Fibroblast of lung (primary cell): ENCODE results near the gene LAMA5.

Experiments
- EZH2 ChIP-seq: IDR thresholded peaks from 2 replicates; pipeline ENCODE4 v1.5.1; 2012; ENCODE audit warnings: low read length, control low read depth, mild to moderate bottlenecking; ENCODE audit errors: missing control alignments
- TF ChIP-seq, protein P1 (sequence below), 2 donors: IDR thresholded peaks in 1 of 2; conservative IDR thresholded peaks in 1 of 2; 1 replicate in 1 of 2; 2 replicates in 1 of 2; pipeline ENCODE4 v1.5.1; 2011 to 2012; ENCODE audit warnings: low read length in 2 of 2, control low read depth in 1 of 2, inconsistent platforms in 1 of 2, low read depth in 1 of 2, mild to moderate bottlenecking in 1 of 2

DNA sequence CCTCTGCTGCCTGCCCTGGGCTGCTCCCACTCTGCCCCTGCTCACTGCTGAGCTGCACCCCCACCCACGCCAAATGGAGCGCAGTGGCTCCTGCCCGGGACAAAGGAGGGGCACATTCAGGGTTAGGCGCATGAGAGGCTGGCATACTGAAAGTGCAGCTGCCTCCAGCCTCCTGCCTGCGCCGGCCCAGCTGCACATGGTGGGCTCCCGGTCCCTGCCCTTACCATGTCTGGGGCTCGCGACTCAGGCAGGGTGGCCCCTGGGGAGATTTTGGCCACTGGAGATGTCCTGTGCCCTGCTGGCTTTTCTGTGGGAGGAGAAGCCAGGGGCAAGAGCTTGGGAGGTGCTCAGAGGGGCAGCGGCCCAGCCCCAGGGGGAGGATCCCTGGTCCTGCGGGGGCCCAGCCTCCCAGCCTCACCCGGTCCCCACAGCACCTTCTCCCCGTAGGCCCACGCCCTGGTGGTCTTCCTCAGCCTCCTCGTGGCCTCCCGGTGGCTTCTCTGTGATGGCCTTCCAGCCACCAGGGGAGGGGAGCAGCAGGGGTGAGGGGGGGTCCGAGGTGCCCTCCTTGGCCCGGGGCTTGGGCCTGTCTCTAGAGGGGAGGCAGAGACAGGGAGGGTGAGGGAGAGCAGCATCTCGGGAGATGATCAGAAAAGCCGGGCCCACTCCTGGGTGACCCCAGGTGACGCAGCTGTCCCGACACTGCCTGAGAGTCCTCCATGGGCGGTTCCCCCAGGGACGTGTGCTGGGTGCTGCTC is 48.4 kb upstream of the LAMA5 start:
- TF ChIP-seq, protein P1, sequence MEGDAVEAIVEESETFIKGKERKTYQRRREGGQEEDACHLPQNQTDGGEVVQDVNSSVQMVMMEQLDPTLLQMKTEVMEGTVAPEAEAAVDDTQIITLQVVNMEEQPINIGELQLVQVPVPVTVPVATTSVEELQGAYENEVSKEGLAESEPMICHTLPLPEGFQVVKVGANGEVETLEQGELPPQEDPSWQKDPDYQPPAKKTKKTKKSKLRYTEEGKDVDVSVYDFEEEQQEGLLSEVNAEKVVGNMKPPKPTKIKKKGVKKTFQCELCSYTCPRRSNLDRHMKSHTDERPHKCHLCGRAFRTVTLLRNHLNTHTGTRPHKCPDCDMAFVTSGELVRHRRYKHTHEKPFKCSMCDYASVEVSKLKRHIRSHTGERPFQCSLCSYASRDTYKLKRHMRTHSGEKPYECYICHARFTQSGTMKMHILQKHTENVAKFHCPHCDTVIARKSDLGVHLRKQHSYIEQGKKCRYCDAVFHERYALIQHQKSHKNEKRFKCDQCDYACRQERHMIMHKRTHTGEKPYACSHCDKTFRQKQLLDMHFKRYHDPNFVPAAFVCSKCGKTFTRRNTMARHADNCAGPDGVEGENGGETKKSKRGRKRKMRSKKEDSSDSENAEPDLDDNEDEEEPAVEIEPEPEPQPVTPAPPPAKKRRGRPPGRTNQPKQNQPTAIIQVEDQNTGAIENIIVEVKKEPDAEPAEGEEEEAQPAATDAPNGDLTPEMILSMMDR (conservative IDR thresholded peaks at IDR 0.05 in 1 of 2, IDR thresholded peaks at IDR 0.05 in 1 of 2; ENCODE audit: low read depth in 1 of 2, low read length in 2 of 2) = no peak
- no peak for TF ChIP-seq EZH2
